GM21825 (cell line): ENCODE data around the gene MAP3K14.
"Not testable (repeated sequence)": the region's sequence is repeated elsewhere in the genome, so short reads cannot be mapped to it uniquely, and the experiment has no call there.

Experiments used
- ATAC-seq: cut with Tn5 transposase; IDR thresholded peaks from one replicate; pipeline ENCODE4 v1.9.1; 2021; ENCODE audit warnings: mild to moderate bottlenecking, moderate library complexity; ENCODE audit not compliant: unreplicated experiment

Gene MAP3K14

GRCh38 chr17:45261577-45262515, 55.0 kb downstream of the MAP3K14 start, which contains the start of gene SPATA32:
Gene SPATA32, minus strand, starts transcription at chr17:45262094. Its CDS starts 78 bp downstream, at chr17:45262016.
- no peak for ATAC-seq

DNA sequence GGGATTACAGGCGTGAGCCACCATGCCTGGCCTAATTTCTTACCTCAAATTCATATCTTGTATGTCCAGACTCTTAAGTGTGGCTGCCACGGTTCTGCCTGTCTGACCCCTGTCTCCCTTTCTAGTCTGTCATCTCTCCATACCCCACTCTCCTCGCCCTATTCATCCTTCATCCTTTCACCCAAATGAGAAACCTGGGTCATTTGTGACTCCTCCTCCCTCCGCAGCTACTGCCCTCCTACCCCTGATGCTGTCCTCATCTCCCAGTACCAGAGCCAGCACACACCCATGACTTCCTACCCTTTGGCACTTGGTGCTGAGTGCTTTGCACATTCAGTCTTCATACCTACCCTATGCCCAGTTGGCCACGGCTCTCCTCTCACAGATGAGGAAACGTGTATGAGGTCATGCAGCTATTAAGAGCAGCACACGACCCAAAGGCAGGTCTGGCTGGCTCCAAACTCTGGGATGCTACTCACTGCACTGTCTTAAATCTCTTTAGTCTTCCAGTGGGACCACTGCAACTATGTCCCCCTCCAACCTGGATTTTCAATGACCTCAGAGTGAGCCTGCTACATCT, 56.5 kb downstream of the MAP3K14 start:
- ATAC-seq, result no peak

DNA sequence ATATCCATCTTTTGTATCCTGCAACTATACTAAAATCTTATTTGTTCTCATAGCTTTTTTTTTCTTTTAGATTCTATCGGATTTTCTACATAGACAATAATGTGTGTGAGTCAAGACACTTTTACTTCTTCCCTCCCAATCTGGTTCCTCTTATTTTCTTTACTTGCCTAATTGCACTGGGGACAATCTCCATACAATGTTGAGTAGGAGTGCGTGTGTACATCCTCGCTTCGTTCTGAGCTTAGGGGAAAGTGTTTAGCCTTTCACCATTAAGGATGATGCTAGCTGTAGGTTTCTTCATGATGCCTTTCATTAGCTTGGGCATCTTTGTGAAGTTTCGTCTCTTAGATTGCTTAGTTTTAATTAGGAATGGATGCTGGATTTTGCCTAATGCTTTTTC, 57.8 kb downstream of the MAP3K14 start:
- no peak for ATAC-seq

DNA sequence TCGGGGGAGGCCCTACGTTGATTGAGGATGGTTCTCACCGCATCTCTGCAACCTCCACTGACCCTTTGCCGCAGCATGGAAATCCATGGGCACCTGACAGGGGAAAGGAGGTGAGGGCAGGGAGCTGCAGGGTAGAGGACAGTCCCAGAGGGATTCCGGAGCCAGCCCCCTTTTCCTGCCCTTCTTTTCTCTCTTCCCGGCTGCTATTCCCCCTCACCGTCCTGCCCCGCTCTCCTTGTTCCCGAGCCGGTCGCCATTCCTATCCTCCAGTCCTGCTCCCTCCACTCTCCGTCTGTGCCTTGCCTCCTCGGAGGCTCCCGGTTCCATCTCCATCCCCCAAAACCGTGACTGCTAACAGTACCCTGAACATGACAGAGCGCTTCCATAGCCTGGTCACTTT, 59.7 kb downstream of the MAP3K14 start:
- ATAC-seq, result no peak

- no peak for ATAC-seq
Observed at GRCh38 chr17:45256114-45256966, 60.5 kb downstream of the MAP3K14 start.

GRCh38 chr17:45255358-45255757, 61.5 kb downstream of the MAP3K14 start:
- ATAC-seq, result no peak

DNA sequence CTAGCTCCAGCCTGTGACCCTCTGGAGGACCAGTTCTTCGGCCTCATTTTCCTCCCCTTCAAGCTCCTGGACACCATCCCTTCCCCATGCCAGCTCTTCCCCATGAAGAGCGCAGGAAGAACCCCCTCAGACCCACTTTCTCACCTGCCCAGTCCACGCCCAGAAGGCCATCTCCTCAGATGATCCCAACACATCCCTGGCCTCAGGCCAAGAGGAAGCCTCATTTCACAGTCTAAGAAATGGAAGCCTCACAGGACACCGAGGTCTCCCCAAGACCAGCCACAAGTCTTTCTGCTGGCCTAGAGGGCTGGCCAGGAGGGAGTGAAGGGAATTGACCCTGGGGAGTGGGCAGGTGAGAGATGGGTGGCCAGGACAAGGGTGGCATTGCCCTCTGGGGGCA, 62.9 kb downstream of the MAP3K14 start:
- no peak for ATAC-seq

GRCh38 chr17:45253237-45253636, 63.6 kb downstream of the MAP3K14 start:
- ATAC-seq, result not testable (repeated sequence)

- ATAC-seq, result no peak
Observed at GRCh38 chr17:45251931-45252330, 64.9 kb downstream of the MAP3K14 start.

DNA sequence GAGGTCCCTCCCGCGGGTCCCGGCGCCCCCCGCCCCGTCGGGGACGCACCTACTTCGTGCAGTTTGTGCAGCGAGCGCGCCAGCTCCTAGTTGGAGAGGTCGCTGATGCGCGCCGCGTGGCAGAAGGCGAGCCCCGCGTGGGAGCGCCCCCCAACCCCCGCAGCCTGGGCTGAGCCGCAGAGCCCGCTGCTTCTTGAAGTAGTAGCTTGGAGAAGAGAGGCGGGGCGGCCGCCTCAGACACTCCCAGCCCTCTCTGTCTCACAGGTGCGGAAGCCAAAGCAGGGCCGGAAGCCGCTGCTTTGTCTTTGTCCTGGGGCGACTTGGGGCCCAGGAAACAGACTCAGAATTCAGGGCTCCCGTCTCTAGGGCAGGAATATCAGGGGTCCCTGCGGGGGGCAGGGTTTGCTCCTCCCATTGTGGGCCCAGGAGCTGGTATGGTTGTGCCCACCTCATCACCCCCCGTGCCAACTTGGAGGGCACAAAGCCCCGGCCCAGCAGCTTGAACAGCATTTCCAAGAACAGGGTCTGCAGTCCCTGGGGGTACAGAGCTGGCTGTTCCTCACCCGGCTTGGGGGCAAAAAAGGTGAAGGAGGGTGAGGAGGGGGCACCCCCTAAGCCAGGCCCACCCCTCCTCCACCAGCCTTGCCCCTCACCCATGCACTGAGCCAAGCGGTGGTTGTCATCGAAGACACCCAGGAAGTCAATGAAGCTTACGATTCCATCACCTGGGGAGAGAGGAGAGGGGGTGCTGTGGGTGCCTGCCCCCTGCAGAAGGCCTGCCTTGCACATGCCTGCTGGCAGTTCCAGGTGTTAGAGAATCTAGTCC, 68.5 kb downstream of the MAP3K14 start:
- ATAC-seq, result peak; percentile 43

DNA sequence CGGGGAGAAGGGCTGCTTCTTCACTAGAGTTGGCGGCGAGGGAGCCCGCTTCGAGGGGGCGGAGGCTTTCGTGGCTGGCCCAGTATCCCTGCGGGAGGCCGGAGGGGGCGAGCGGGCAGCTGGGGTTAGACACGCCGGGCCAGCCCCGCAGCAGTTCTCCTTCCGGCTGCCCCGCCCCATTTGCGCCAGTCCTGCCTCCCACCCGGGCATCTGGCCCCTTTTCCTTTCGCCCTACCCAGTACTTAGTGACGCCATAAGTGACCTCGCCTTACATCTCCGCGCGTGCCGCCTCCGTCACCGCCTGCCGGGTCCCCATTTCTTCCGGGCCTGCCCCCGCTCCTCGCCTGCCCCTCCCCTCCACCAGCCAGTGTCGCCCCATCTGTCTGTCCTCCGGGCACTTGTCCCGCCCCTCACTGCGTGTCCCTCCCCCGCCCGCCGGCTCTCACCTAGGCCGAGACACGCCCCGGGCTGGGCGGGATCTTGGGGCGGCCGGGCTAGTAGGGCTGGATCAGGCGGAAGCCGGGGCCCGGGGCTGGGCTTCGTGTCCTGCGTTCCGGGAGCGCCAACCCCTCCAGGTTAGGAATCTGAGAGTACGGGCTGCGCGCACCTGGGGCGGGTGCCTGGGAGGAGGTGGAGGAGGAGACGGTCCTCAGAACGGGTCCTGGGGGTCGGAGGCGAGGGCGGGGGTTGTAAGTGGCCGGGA, 69.2 kb downstream of the MAP3K14 start:
- peak; percentile 68 for ATAC-seq

DNA sequence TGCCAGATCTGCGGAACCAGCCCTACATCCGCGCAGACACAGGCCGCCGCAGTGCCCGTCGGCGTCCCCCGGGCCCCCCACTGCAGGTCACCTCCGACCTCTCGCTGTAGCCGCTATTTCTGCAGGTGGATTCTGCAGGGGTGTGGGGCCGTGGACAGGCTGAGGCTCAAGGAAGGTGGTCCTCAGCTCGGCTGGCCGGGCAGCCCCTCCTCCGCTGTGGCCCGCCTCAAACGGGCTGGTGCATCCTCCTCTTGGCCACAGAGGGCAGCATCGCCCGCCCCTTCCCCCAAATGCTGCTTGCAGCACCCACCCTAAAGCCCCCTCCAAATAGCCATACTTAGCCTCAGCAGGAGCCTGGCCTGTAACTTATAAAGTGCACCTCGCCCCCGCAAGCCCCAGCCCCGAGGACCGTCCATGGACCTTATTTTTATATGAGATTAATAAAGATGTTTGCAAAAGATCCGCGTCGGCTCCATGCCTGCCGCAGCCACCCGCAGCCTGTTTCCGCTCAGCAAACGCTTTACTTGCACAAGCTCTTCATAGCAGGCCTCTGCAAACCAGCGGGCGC, 69.9 kb downstream of the MAP3K14 start:
- ATAC-seq, result no peak

DNA sequence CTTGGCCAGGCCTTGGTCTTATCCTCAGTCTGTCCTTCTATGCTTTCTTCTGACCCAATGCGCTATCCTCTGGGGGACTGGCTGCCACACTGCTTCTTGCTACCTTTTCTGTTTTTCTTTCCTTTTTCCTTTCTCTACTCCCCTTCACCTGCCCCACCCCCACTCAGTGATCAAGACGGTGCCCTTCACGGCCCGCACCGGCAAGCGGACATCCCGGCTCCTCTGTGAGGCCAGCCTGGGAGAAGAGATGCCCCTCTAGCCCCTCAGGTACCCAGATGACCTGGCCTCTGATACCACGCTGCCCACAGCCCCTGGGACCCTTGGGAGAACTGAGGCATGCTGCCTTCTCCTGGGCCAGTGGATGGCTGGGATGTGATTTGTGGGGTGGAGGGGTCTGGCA, 70.5 kb downstream of the MAP3K14 start:
- no peak for ATAC-seq

GRCh38 chr17:45244725-45245656, 71.8 kb downstream of the MAP3K14 start:
- ATAC-seq, result no peak

- no peak for ATAC-seq
Observed at GRCh38 chr17:45243750-45244149, 73.1 kb downstream of the MAP3K14 start.

DNA sequence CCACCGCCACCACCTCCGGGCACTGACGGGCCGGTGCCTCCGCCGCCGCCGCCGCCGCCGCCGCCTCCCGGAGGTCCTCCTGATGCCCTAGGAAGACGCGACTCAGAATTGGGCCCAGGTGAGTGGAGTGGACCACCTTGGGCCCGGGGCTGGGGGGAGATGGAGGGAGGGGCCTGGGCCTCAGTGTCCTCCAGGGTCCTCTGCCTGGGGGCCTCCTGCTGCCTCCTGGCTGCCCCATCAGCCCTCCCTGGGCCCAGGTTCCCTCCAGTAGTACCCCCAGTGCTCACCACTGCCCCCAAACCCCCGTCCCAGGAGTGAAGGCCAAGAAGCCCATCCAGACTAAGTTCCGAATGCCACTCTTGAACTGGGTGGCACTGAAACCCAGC, 74.8 kb downstream of the MAP3K14 start:
- no peak for ATAC-seq

DNA sequence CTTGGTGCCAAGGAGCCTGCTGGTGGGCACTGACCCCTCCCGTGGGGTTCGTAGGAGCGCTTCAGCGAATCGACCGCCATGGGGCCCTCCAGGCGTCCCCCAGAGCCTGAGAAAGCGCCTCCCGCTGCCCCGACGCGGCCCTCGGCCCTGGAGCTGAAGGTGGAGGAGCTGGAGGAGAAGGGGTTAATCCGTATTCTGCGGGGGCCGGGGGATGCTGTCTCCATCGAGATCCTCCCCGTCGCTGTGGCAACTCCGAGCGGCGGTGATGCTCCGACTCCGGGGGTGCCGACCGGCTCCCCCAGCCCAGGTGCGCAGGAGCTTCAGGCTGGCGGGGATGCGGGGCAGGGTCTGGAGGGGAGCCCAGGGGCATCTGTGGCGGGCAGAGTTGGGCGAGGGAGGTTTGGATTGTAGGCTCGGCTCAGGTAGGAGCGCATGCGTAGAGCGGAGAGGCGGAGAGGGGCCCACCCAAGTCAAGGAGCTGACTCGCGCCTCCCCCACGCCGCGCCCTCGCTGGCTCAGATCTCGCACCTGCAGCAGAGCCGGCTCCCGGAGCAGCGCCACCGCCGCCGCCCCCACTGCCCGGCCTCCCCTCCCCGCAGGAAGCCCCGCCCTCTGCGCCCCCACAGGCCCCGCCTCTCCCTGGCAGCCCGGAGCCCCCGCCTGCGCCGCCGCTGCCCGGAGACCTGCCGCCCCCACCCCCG, 75.3 kb downstream of the MAP3K14 start:
- no peak for ATAC-seq

- no peak for ATAC-seq
Observed at GRCh38 chr17:45240905-45241327, 75.9 kb downstream of the MAP3K14 start.
